WTC11 (cell line): ENCODE measurements around the gene GAL3ST1. TPM values are rescaled to one million over a fixed set of nuclear protein-coding genes. Genes with fewer than 3 reads are reported as not detected.

Source experiments
- ATAC-seq: fragments of 200-7000 bp; cut with Tn5 transposase; 2 replicates; pipeline ENCODE4 v1.10.0; 2021; ENCODE audit warnings: mild to moderate bottlenecking, moderate library complexity
- CTCF ChIA-PET: fragments of 300-600 bp; sonication (Branson Sonifier 250); formaldehyde crosslinking; loops from one replicate; lab custom pipeline; 2021; ENCODE audit warnings: antibody characterized with exemption; lab: Charles Lee
- POLR2A ChIA-PET: fragments of 350-600 bp; sonication (Branson Sonifier 250); formaldehyde crosslinking; loops from one replicate; lab custom pipeline; 2021; ENCODE audit warnings: antibody characterized with exemption; lab: Charles Lee
- DNase-seq: peaks from one replicate; pipeline ENCODE4 v3.0.0; 2021; ENCODE audit warnings: low spot score
- H3K27ac Mint-ChIP-seq: 2 replicates; pipeline ENCODE4 v1.8.0; 2021; ENCODE audit warnings: mixed read lengths
- H3K27me3 Mint-ChIP-seq: 2 replicates; pipeline ENCODE4 v1.8.0; 2021; ENCODE audit warnings: low read depth, mild to moderate bottlenecking, moderate library complexity, mixed read lengths
- H3K36me3 Mint-ChIP-seq: 2 replicates; pipeline ENCODE4 v1.8.0; 2021; ENCODE audit warnings: mixed read lengths
- H3K4me1 Mint-ChIP-seq: 2 replicates; pipeline ENCODE4 v1.8.0; 2022; ENCODE audit warnings: mixed read lengths
- H3K4me3 Mint-ChIP-seq: 2 replicates; pipeline ENCODE4 v1.8.0; 2021; ENCODE audit warnings: mild to moderate bottlenecking, moderate library complexity, mixed read lengths
- H3K9me3 Mint-ChIP-seq: 2 replicates; pipeline ENCODE4 v1.8.0; 2021; ENCODE audit warnings: mixed read lengths
- HMGXB4 ChIP-seq: sonication (generic); formaldehyde crosslinking; IDR thresholded peaks from 2 replicates; pipeline ENCODE4 v1.8.1; 2023; ENCODE audit warnings: mild to moderate bottlenecking, moderate library complexity, missing genetic modification reagents
- JUN ChIP-seq: sonication (generic); formaldehyde crosslinking; IDR thresholded peaks from 2 replicates; pipeline ENCODE4 v1.8.0; 2023; ENCODE audit warnings: mild to moderate bottlenecking, missing genetic modification reagents
- MYBL2 ChIP-seq: sonication (generic); formaldehyde crosslinking; IDR thresholded peaks from 2 replicates; pipeline ENCODE4 v1.8.1; 2023; ENCODE audit warnings: mild to moderate bottlenecking, moderate library complexity, missing genetic modification reagents
- SMAD4 ChIP-seq: sonication (generic); formaldehyde crosslinking; IDR thresholded peaks from 2 replicates; pipeline ENCODE4 v1.8.0; 2022; ENCODE audit warnings: mild to moderate bottlenecking, missing genetic modification reagents
- SOX15 ChIP-seq: fragments of 250-450 bp; sonication (Bioruptor Pico); IDR thresholded peaks from 2 replicates; pipeline ENCODE4 v1.9.0; 2021; ENCODE audit warnings: mild to moderate bottlenecking
- SP1 ChIP-seq: sonication (generic); formaldehyde crosslinking; conservative IDR thresholded peaks from 2 replicates; pipeline ENCODE4 v1.8.1; 2022; ENCODE audit warnings: missing genetic modification reagents
- TCF7 ChIP-seq: sonication (generic); formaldehyde crosslinking; IDR thresholded peaks from 2 replicates; pipeline ENCODE4 v1.8.0; 2022; ENCODE audit warnings: mild to moderate bottlenecking, low read depth, missing genetic modification reagents, moderate library complexity
- TP53 ChIP-seq: sonication (generic); formaldehyde crosslinking; IDR thresholded peaks from 2 replicates; pipeline ENCODE4 v1.8.1; 2023; ENCODE audit warnings: mild to moderate bottlenecking, missing genetic modification reagents
- USF1 ChIP-seq: sonication (generic); formaldehyde crosslinking; IDR thresholded peaks from 2 replicates; pipeline ENCODE4 v1.8.0; 2022; ENCODE audit warnings: mild to moderate bottlenecking, missing genetic modification reagents
- ZNF232 ChIP-seq: sonication (generic); formaldehyde crosslinking; IDR thresholded peaks from 2 replicates; pipeline ENCODE4 v1.8.0; 2022; ENCODE audit warnings: mild to moderate bottlenecking, missing genetic modification reagents
- ZNF416 ChIP-seq: fragments of 250-450 bp; sonication (Bioruptor Pico); IDR thresholded peaks from 2 replicates; pipeline ENCODE4 v1.9.0; 2021; ENCODE audit warnings: mild to moderate bottlenecking, inconsistent platforms
- total RNA-seq: library from RNA; stranded (reverse); gene quantifications from 3 replicates; pipeline ENCODE4 v1.2.3, GENCODE V29; 2021
- TF ChIP-seq, protein P1 (sequence below): sonication (generic); formaldehyde crosslinking; IDR thresholded peaks from 2 replicates; pipeline ENCODE4 v1.8.1; 2022; ENCODE audit warnings: low read depth, mild to moderate bottlenecking, moderate library complexity, missing genetic modification reagents, borderline replicate concordance
- TF ChIP-seq, protein P2 (sequence below): sonication (generic); formaldehyde crosslinking; IDR thresholded peaks from 2 replicates; pipeline ENCODE4 v1.8.1; 2023; ENCODE audit warnings: mild to moderate bottlenecking, missing genetic modification reagents, moderate library complexity
- TF ChIP-seq, protein P3 (sequence below): fragments of 250-450 bp; sonication (Bioruptor Pico); IDR thresholded peaks from 2 replicates; pipeline ENCODE4 v1.9.0; 2021; ENCODE audit warnings: mild to moderate bottlenecking
- TF ChIP-seq, protein P4 (sequence below): sonication (generic); formaldehyde crosslinking; IDR thresholded peaks from 2 replicates; pipeline ENCODE4 v1.8.1; 2022; ENCODE audit warnings: mild to moderate bottlenecking, missing genetic modification reagents, moderate library complexity, borderline replicate concordance
- TF ChIP-seq, protein P5 (sequence below): fragments of 200-600 bp; IDR thresholded peaks from 2 replicates; pipeline ENCODE4 v1.8.0; 2022; ENCODE audit warnings: antibody characterized with exemption

GAL3ST1 gene
- total RNA-seq, 1 experiment from 2014 or later: 11.0 TPM

DNA sequence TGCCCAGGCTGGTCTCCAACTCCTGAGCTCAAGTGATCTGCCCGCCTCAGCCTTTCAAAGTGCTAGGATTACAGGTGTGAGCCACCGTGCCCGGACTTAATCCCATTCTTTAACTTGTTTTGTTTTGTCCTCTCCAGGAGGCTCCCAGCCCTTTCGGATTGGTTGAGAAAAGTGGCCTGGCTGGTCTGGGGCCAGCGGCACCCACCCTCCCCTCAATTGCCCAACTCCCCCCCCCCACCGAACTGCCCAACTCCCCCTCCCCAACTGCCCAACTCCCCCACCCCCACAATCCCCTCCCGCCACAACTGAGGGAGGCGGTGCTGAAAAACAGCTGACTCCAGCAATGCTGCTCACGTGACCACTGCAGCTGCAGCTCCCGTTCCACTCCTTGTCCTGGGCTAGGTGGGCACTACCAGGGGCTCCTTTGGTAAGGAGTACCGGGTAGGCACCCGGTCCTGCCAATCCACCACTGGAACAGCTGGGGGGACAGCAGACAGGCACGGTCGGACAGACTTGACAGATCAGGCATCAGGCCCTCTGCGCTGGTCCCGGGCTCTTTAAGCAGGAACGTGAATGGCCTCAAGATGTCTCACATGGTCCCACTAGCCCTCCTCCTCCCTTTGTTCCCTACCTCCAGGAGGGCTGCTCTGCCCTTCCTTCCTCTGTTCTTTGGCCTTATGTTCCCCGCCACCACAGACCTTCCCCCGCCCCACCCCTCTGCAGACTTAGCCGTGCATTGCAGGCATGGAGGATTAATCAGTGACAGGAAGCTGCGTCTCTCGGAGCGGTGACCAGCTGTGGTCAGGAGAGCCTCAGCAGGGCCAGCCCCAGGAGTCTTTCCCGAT is 32.2 kb upstream of the GAL3ST1 start, which contains the start of gene TCN2:
Gene TCN2, plus strand, starts transcription at position 720 of the 845 bp plus-strand sequence. CDS start 158 bp downstream, outside the sequence.
- DNase-seq (peak; percentile 89), ATAC-seq (peak; percentile 85)
- H3K4me1 Mint-ChIP-seq: peaks cover 40% of the 10 kb centered on the region
- POLR2A ChIA-PET: interaction anchor here (0.6 to 1.5 kb wide), 8 partner anchors 9 to 182 kb away, joined by 3 to 5 read pairs (median 3); partner anchors contain the start of genes PES1 and SLC35E4
- peaks cover 3% of the 10 kb centered on the region; the same call in 1 of the 2 replicates for H3K9me3 Mint-ChIP-seq
- TF ChIP-seq MYBL2 (CRISPR knock-in tag): peak; percentile 83; the same call in 1 of the 2 replicates
- TF ChIP-seq, protein P1, sequence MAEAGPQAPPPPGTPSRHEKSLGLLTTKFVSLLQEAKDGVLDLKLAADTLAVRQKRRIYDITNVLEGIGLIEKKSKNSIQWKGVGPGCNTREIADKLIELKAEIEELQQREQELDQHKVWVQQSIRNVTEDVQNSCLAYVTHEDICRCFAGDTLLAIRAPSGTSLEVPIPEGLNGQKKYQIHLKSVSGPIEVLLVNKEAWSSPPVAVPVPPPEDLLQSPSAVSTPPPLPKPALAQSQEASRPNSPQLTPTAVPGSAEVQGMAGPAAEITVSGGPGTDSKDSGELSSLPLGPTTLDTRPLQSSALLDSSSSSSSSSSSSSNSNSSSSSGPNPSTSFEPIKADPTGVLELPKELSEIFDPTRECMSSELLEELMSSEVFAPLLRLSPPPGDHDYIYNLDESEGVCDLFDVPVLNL (CRISPR knock-in tag): peak; percentile 38; the same call in 1 of the 2 replicates
- no peak for TF ChIP-seq SOX15 (CRISPR knock-in tag)
- peak; percentile 97 for TF ChIP-seq USF1
- TF ChIP-seq TCF7 (CRISPR knock-in tag): no peak
- TF ChIP-seq ZNF416 (CRISPR knock-in tag): peak; percentile 68; the same call in 1 of the 2 replicates
- peak; percentile 83 for TF ChIP-seq SP1 (CRISPR knock-in tag)
- no peak for TF ChIP-seq TP53
- TF ChIP-seq, protein P2, sequence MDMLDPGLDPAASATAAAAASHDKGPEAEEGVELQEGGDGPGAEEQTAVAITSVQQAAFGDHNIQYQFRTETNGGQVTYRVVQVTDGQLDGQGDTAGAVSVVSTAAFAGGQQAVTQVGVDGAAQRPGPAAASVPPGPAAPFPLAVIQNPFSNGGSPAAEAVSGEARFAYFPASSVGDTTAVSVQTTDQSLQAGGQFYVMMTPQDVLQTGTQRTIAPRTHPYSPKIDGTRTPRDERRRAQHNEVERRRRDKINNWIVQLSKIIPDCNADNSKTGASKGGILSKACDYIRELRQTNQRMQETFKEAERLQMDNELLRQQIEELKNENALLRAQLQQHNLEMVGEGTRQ: peak; percentile 96
- 0 out of 2 replicates have a peak, but pooled peaks have one; percentile 76 for TF ChIP-seq ZNF232 (CRISPR knock-in tag)
- TF ChIP-seq, all 79 proteins: peak for 7
- no peaks in the 10 kb centered on the region for H3K27me3 Mint-ChIP-seq
- peak within 1 kb of the TSS; percentile 99 for H3K27ac Mint-ChIP-seq
- H3K36me3 Mint-ChIP-seq: peaks cover 18% of the 10 kb centered on the region
- peak within 1 kb of the TSS; percentile 81 for H3K4me3 Mint-ChIP-seq
- CTCF ChIA-PET: interaction anchor here (0.6 to 4.0 kb wide), 39 partner anchors 9 to 871 kb away, joined by 3 to 43 read pairs (median 4); partner anchors contain the start of genes DUSP18, GAL3ST1, OSBP2 and PES1

DNA sequence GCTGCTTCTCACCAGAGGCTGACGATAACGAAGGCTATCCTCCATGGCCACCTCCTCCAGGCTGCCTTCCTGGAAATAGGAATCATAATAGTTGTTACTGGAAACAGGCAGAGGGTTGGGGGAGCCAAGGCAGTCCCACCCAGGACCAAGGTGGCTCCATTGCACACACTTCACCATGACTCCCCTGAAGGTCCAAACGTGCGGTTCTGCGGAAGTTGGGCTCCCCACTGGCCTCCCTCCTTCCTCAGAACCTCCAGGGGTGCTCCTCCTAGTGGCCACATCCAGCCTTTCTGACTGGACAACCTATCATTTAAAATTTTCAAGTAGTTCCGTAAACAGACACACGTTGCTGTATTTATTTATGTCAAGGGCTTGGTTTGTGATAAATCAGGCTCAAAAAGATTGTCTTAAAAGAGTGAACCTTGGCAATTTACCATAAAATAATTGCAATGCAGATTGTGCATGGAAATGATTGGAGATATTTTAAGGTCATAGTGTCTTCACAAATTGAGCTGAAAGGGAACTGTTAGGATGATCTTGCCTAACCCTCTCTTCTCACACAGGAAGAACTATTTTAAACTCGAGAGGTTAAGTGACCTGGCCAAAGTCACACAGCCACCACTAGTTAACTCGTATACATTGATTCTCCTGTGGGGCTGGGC is 31.1 kb upstream of the GAL3ST1 start:
- H3K4me3 Mint-ChIP-seq: peak overlapping the region; percentile 81
- peaks cover 40% of the 10 kb centered on the region for H3K4me1 Mint-ChIP-seq
- H3K27ac Mint-ChIP-seq: peak overlapping the region; percentile 99
- H3K27me3 Mint-ChIP-seq: no peaks in the 10 kb centered on the region
- H3K9me3 Mint-ChIP-seq: peaks cover 3% of the 10 kb centered on the region; the same call in 1 of the 2 replicates
- peaks cover 7% of the 10 kb centered on the region; the same call in 1 of the 2 replicates for H3K36me3 Mint-ChIP-seq
- DNase-seq (peak; percentile 59), ATAC-seq (peak; percentile 7; the same call in 1 of the 2 replicates)
- TF ChIP-seq JUN (CRISPR knock-in tag) (no peak), SMAD4 (CRISPR knock-in tag) (no peak), HMGXB4 (no peak)
- TF ChIP-seq, protein P3, sequence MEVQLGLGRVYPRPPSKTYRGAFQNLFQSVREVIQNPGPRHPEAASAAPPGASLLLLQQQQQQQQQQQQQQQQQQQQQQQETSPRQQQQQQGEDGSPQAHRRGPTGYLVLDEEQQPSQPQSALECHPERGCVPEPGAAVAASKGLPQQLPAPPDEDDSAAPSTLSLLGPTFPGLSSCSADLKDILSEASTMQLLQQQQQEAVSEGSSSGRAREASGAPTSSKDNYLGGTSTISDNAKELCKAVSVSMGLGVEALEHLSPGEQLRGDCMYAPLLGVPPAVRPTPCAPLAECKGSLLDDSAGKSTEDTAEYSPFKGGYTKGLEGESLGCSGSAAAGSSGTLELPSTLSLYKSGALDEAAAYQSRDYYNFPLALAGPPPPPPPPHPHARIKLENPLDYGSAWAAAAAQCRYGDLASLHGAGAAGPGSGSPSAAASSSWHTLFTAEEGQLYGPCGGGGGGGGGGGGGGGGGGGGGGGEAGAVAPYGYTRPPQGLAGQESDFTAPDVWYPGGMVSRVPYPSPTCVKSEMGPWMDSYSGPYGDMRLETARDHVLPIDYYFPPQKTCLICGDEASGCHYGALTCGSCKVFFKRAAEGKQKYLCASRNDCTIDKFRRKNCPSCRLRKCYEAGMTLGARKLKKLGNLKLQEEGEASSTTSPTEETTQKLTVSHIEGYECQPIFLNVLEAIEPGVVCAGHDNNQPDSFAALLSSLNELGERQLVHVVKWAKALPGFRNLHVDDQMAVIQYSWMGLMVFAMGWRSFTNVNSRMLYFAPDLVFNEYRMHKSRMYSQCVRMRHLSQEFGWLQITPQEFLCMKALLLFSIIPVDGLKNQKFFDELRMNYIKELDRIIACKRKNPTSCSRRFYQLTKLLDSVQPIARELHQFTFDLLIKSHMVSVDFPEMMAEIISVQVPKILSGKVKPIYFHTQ: no peak
- TF ChIP-seq, protein P4, sequence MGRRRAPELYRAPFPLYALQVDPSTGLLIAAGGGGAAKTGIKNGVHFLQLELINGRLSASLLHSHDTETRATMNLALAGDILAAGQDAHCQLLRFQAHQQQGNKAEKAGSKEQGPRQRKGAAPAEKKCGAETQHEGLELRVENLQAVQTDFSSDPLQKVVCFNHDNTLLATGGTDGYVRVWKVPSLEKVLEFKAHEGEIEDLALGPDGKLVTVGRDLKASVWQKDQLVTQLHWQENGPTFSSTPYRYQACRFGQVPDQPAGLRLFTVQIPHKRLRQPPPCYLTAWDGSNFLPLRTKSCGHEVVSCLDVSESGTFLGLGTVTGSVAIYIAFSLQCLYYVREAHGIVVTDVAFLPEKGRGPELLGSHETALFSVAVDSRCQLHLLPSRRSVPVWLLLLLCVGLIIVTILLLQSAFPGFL: no peak
- TF ChIP-seq, protein P5, sequence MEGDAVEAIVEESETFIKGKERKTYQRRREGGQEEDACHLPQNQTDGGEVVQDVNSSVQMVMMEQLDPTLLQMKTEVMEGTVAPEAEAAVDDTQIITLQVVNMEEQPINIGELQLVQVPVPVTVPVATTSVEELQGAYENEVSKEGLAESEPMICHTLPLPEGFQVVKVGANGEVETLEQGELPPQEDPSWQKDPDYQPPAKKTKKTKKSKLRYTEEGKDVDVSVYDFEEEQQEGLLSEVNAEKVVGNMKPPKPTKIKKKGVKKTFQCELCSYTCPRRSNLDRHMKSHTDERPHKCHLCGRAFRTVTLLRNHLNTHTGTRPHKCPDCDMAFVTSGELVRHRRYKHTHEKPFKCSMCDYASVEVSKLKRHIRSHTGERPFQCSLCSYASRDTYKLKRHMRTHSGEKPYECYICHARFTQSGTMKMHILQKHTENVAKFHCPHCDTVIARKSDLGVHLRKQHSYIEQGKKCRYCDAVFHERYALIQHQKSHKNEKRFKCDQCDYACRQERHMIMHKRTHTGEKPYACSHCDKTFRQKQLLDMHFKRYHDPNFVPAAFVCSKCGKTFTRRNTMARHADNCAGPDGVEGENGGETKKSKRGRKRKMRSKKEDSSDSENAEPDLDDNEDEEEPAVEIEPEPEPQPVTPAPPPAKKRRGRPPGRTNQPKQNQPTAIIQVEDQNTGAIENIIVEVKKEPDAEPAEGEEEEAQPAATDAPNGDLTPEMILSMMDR: peak; percentile 66
- ChIA-PET CTCF (interaction anchor here (0.7 to 4.0 kb wide), 25 partner anchors 8 to 667 kb away, joined by 3 to 43 read pairs (median 5); partner anchors contain the start of genes DUSP18, GAL3ST1, OSBP2 and PES1), POLR2A (interaction anchor here (0.6 to 1.4 kb wide), 5 partner anchors 8 to 181 kb away, joined by 3 to 5 read pairs (median 3); partner anchors contain the start of genes PES1 and SLC35E4)
